Erythroblast (primary cell): ENCODE measurements around the gene UBASH3B.

ENCODE experiments used
- GATA1 ChIP-seq: IDR thresholded peaks from 2 replicates; pipeline ENCODE4 v1.6.1; 2011; ENCODE audit warnings: low read depth, mild to moderate bottlenecking, control low read depth, low read length, moderate library complexity
- POLR2A ChIP-seq: IDR thresholded peaks from 2 replicates; pipeline ENCODE4 v1.6.1; 2011; ENCODE audit warnings: mild to moderate bottlenecking, low read length

DNA sequence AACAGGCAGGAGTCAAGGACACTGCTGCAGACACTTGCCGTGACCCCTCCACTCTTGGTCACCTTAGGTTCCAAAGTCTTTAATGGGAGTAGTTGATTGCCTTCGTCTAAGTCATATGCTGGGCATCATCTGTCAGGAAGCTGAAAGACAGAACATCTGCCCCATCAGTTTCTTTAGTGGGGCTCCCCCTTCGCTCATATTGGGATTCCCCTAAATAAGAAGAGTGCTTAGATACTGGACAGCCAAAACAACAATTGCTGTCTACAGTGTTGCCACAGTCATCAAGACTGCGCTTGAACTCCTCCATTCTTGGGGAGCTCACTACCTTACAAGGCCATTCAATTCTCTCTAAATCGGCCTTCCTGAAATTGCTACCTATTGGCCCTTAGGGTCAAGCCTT is 58.5 kb downstream of the UBASH3B start:
- TF ChIP-seq POLR2A = no peak
- no peak for TF ChIP-seq GATA1
